Calu3 (cell line): ENCODE data around the gene TLE6. TPM values are rescaled to one million over a fixed set of nuclear protein-coding genes. Genes with fewer than 3 reads are reported as not detected.

Experiments
- BruUV-seq: library from RNA; stranded (reverse); fragments of 400-500 nt; replicated peaks from 2 replicates; lab custom pipeline; 2021; lab: Mats Ljungman, UMichigan
- CTCF ChIA-PET: fragments of 300-600 bp; sonication (Branson Sonifier 250); formaldehyde crosslinking; loops from one replicate; lab custom pipeline; 2022; ENCODE audit warnings: antibody characterized with exemption; lab: Charles Lee
- DNase-seq: peaks from one replicate; pipeline ENCODE4 v3.0.0; 2022
- H3K27ac Mint-ChIP-seq: one replicate; pipeline ENCODE4 v1.8.0; 2022; ENCODE audit warnings: mixed read lengths; ENCODE audit not compliant: unreplicated experiment
- H3K27me3 Mint-ChIP-seq: one replicate; pipeline ENCODE4 v1.8.0; 2022; ENCODE audit warnings: mixed read lengths; ENCODE audit not compliant: unreplicated experiment
- H3K36me3 Mint-ChIP-seq: one replicate; pipeline ENCODE4 v1.8.0; 2022; ENCODE audit warnings: mild to moderate bottlenecking, moderate library complexity, mixed read lengths; ENCODE audit not compliant: insufficient read depth, unreplicated experiment
- H3K4me1 Mint-ChIP-seq: one replicate; pipeline ENCODE4 v1.8.0; 2022; ENCODE audit warnings: mild to moderate bottlenecking, low read depth, mixed read lengths; ENCODE audit not compliant: unreplicated experiment
- H3K4me3 Mint-ChIP-seq: one replicate; pipeline ENCODE4 v1.8.0; 2022; ENCODE audit warnings: mild to moderate bottlenecking, low read depth, moderate library complexity, mixed read lengths; ENCODE audit not compliant: unreplicated experiment
- H3K9me3 Mint-ChIP-seq: one replicate; pipeline ENCODE4 v1.8.0; 2022; ENCODE audit warnings: low read depth, mixed read lengths; ENCODE audit not compliant: unreplicated experiment
- intact Hi-C: fragments of 100-400 bp; cut with micrococcal nuclease; formaldehyde crosslinking; loops from one replicate; pipeline ENCODE4 v1.10.0; 2022; ENCODE audit not compliant: unreplicated experiment
- total RNA-seq: library from RNA; stranded (reverse); gene quantifications from 2 replicates; pipeline ENCODE4 v1.2.3, GENCODE V29; 2022
- TF ChIP-seq, protein P1 (sequence below): fragments of 200-600 bp; IDR thresholded peaks from one replicate; pipeline ENCODE4 v1.8.0; 2022; ENCODE audit warnings: antibody characterized with exemption; ENCODE audit not compliant: unreplicated experiment

The TLE6 gene
- total RNA-seq, 1 experiment from 2014 or later: 2.1 TPM

- BruUV-seq: no TSS peak
- peak overlapping the region; percentile 72 for H3K4me3 Mint-ChIP-seq
- CTCF ChIA-PET: interaction anchor here (0.6 to 0.7 kb wide), 4 partner anchors 63 to 1545 kb away, joined by 3 read pairs; no protein-coding TSS in a partner anchor
- H3K27me3 Mint-ChIP-seq: peaks cover 5% of the 10 kb centered on the region
- H3K4me1 Mint-ChIP-seq: no peaks in the 10 kb centered on the region
- intact Hi-C loops: no loop called here
- TF ChIP-seq, protein P1, sequence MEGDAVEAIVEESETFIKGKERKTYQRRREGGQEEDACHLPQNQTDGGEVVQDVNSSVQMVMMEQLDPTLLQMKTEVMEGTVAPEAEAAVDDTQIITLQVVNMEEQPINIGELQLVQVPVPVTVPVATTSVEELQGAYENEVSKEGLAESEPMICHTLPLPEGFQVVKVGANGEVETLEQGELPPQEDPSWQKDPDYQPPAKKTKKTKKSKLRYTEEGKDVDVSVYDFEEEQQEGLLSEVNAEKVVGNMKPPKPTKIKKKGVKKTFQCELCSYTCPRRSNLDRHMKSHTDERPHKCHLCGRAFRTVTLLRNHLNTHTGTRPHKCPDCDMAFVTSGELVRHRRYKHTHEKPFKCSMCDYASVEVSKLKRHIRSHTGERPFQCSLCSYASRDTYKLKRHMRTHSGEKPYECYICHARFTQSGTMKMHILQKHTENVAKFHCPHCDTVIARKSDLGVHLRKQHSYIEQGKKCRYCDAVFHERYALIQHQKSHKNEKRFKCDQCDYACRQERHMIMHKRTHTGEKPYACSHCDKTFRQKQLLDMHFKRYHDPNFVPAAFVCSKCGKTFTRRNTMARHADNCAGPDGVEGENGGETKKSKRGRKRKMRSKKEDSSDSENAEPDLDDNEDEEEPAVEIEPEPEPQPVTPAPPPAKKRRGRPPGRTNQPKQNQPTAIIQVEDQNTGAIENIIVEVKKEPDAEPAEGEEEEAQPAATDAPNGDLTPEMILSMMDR: no peak
- H3K36me3 Mint-ChIP-seq: peaks cover 11% of the 10 kb centered on the region
- no peak overlapping the region for H3K27ac Mint-ChIP-seq
- no peak for DNase-seq
- H3K9me3 Mint-ChIP-seq: no peaks in the 10 kb centered on the region
These were observed 759 bp upstream of the TLE6 start for GRCh38 chr19:2976609-2977000.

DNA sequence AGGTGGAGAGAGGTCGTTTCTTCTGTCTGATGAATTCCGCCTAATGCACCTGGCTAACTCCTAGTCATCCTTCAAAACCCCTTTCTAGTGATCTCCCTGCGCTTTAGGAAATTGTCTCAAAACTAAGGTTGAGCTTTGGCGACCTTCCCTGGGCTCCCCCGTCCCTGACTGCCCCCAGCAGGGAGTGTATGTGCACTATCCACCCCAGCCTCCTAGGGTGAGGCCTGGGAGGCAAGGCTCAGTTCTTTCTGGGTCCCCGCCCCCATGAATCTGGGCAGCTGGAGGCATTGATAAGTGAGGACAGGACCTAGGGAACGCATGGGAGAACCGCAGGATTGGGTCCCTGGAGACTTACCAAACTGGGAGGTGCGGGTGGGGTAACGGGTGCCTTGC lies 378 bp downstream of the TLE6 start:
- BruUV-seq: no TSS peak
- H3K27me3 Mint-ChIP-seq: peaks cover 13% of the 10 kb centered on the region

DNA sequence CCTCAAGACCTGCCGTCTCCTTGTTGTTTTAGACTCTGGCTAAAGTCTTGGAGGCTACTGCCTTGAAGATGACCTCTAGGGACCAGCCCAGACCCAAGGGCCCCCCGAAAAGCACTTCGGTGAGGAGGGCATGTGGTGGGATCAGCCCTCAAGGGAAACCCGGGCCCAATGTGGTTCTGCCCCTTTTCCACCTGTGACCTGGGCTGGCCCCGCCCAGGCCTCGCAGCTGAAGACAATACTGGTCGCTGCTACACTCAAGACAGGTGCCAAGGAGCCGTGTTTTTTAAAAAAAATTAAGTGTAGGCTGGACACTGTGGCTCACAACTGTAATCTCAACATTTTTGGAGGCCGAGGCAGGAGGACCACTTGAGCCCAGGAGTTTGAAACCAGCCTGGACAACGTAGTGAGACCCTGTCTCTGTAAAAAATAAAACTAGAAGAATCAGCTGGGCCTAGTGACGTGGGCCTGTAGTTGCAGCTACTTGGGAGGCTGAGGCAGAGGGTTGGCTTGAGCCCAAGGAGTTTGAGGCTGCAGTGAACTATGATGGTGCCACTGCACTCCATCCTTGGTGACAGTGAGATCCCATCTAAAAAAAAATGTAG lies 903 bp downstream of the TLE6 start:
- peaks cover 11% of the 10 kb centered on the region for H3K36me3 Mint-ChIP-seq
- intact Hi-C loops: no loop called here
- BruUV-seq: no TSS peak
- peaks cover 13% of the 10 kb centered on the region for H3K27me3 Mint-ChIP-seq
- CTCF ChIA-PET: interaction anchor here (0.9 kb wide), 1 partner anchor 130 kb away, joined by 3 read pairs; no protein-coding TSS in a partner anchor
- peak overlapping the region; percentile 72 for H3K4me3 Mint-ChIP-seq
- no peaks in the 10 kb centered on the region for H3K9me3 Mint-ChIP-seq
- no peaks in the 10 kb centered on the region for H3K4me1 Mint-ChIP-seq
- H3K27ac Mint-ChIP-seq: no peak overlapping the region
- DNase-seq: no peak
- TF ChIP-seq, protein P1: no peak

More for the DNA sequence above, 378 bp downstream of the TLE6 start:
- H3K4me1 Mint-ChIP-seq: no peaks in the 10 kb centered on the region
- H3K9me3 Mint-ChIP-seq: no peaks in the 10 kb centered on the region
- H3K36me3 Mint-ChIP-seq: peaks cover 11% of the 10 kb centered on the region
- peak overlapping the region; percentile 42 for H3K27ac Mint-ChIP-seq
- H3K4me3 Mint-ChIP-seq: peak overlapping the region; percentile 72
- CTCF ChIA-PET: interaction anchor here (0.6 to 0.9 kb wide), 2 partner anchors 131 to 148 kb away, joined by 3 read pairs; no protein-coding TSS in a partner anchor
- DNase-seq: no peak
- TF ChIP-seq, protein P1: no peak
- intact Hi-C loops: no loop called here

- Mint-ChIP-seq H3K4me1 (no peaks in the 10 kb centered on the region), H3K27ac (no peak overlapping the region), H3K4me3 (no peak overlapping the region), H3K36me3 (peaks cover 11% of the 10 kb centered on the region), H3K27me3 (peaks cover 13% of the 10 kb centered on the region), H3K9me3 (no peaks in the 10 kb centered on the region)
- TF ChIP-seq, protein P1: no peak
- CTCF ChIA-PET: no interaction called here
- BruUV-seq: no TSS peak
- intact Hi-C loops: no loop called here
- DNase-seq: no peak
These were observed 1.4 kb downstream of the TLE6 start for GRCh38 chr19:2978772-2979171.
